ENCODE measurements around the gene GOLGA6B. TPM values are rescaled to one million over a fixed set of nuclear protein-coding genes. Genes with fewer than 3 reads are reported as not detected.

Gene GOLGA6B
- total RNA-seq, 1 donor from 2014 or later = not detected

GRCh38 chr15:72671525-72671924, 17.0 kb downstream of the GOLGA6B start:
- no peak overlapping the region for H2AFZ ChIP-seq (replicated peaks)

GRCh38 chr15:72676838-72677237, 22.3 kb downstream of the GOLGA6B start:
- Histone ChIP-seq H3K36me3 (no peaks in the 10 kb centered on the region), H3K9ac (no peak overlapping the region), H3K4me1 (no peaks in the 10 kb centered on the region), H2AFZ (replicated peaks) (no peak overlapping the region), H3K27ac (no peak overlapping the region), H3K4me3 (no peak overlapping the region), H3K79me2 (ENCODE audit: low read depth) (no peaks in the 10 kb centered on the region), H3F3A (ENCODE audit: low read depth) (no peaks in the 10 kb centered on the region), H3K27me3 (peaks cover 30% of the 10 kb centered on the region), H3K9me3 (ENCODE audit: low read depth) (no peaks in the 10 kb centered on the region), H4K20me1 (ENCODE audit: low read depth) (no peaks in the 10 kb centered on the region), H3K4me2 (no peak overlapping the region)
- Mint-ChIP-seq H3K36me3 (no peaks in the 10 kb centered on the region), H3K4me1 (no peaks in the 10 kb centered on the region), H3K27me3 (ENCODE audit: insufficient read depth, low read depth) (peaks cover 21% of the 10 kb centered on the region), H3K27ac (no peak overlapping the region), H3K4me3 (no peak overlapping the region), H3K9me3 (no peaks in the 10 kb centered on the region)
- TF ChIP-seq EZH2phosphoT487 (IDR thresholded peaks at IDR 0.05) (no peak), CTCF (IDR thresholded peaks at IDR 0.05) (no peak), EZH2 (IDR thresholded peaks at IDR 0.05) (no peak)
- DNase-seq (ENCODE audit: low spot score) = no peak

More at GRCh38 chr15:72671525-72671924, 17.0 kb downstream of the GOLGA6B start:
- no peak overlapping the region for H3K27ac ChIP-seq
- no peaks in the 10 kb centered on the region for H3K9me3 ChIP-seq (ENCODE audit: low read depth)
- no peaks in the 10 kb centered on the region for H3K79me2 ChIP-seq (ENCODE audit: low read depth)
- DNase-seq (ENCODE audit: low spot score) = no peak
- no peaks in the 10 kb centered on the region for H3F3A ChIP-seq (ENCODE audit: low read depth)
- H3K4me1 ChIP-seq = no peaks in the 10 kb centered on the region
- Mint-ChIP-seq H3K36me3 (no peaks in the 10 kb centered on the region), H3K4me3 (no peak overlapping the region), H3K9me3 (no peaks in the 10 kb centered on the region), H3K27me3 (ENCODE audit: insufficient read depth, low read depth) (peaks cover 8% of the 10 kb centered on the region), H3K27ac (no peak overlapping the region), H3K4me1 (peaks cover 11% of the 10 kb centered on the region)
- no peak overlapping the region for H3K4me3 ChIP-seq
- no peaks in the 10 kb centered on the region for H3K27me3 ChIP-seq
- no peak overlapping the region for H3K4me2 ChIP-seq
- no peaks in the 10 kb centered on the region for H4K20me1 ChIP-seq (ENCODE audit: low read depth)
- H3K9ac ChIP-seq = no peak overlapping the region
- no peaks in the 10 kb centered on the region for H3K36me3 ChIP-seq
- no peak for TF ChIP-seq CTCF (IDR thresholded peaks at IDR 0.05)
- TF ChIP-seq EZH2phosphoT487 (IDR thresholded peaks at IDR 0.05) = no peak
- TF ChIP-seq EZH2 (IDR thresholded peaks at IDR 0.05) = no peak

- Histone ChIP-seq H3K27ac (no peak overlapping the region), H3K9me3 (ENCODE audit: low read depth) (no peaks in the 10 kb centered on the region), H3F3A (ENCODE audit: low read depth) (peaks cover 11% of the 10 kb centered on the region), H3K9ac (no peak overlapping the region), H3K27me3 (peaks cover 30% of the 10 kb centered on the region), H3K36me3 (no peaks in the 10 kb centered on the region), H3K4me2 (no peak overlapping the region), H2AFZ (replicated peaks) (no peak overlapping the region), H3K79me2 (ENCODE audit: low read depth) (no peaks in the 10 kb centered on the region), H3K4me3 (no peak overlapping the region), H3K4me1 (peaks cover 6% of the 10 kb centered on the region), H4K20me1 (ENCODE audit: low read depth) (no peaks in the 10 kb centered on the region)
- no peak overlapping the region for H3K27ac Mint-ChIP-seq
- H3K4me3 Mint-ChIP-seq = no peak overlapping the region
- peaks cover 15% of the 10 kb centered on the region for H3K27me3 Mint-ChIP-seq (ENCODE audit: insufficient read depth, low read depth)
- no peak for TF ChIP-seq CTCF (IDR thresholded peaks at IDR 0.05)
- TF ChIP-seq EZH2phosphoT487 (IDR thresholded peaks at IDR 0.05) = no peak
- TF ChIP-seq EZH2 (IDR thresholded peaks at IDR 0.05) = no peak
- H3K36me3 Mint-ChIP-seq = no peaks in the 10 kb centered on the region
- peaks cover 9% of the 10 kb centered on the region for H3K4me1 Mint-ChIP-seq
- no peaks in the 10 kb centered on the region for H3K9me3 Mint-ChIP-seq
- no peak for DNase-seq (ENCODE audit: low spot score)
Measured at GRCh38 chr15:72680931-72681330, 26.4 kb downstream of the GOLGA6B start.
